M059J (cell line): ENCODE data around the gene FER1L5. TPM values are rescaled to one million over a fixed set of nuclear protein-coding genes. Genes with fewer than 3 reads are reported as not detected.
A peak's percentile ranks its signal among the peaks of the same experiment; 100 is the strongest.

Experiments used
- DNase-seq: peaks from one replicate; pipeline ENCODE4 v3.0.0-alpha.2; 2012; ENCODE audit warnings: low read depth
- total RNA-seq: library from RNA; depleted of rRNA; stranded (reverse); fragments of >200 nt; shearing (Covaris generic); gene quantifications from 2 replicates; pipeline ENCODE4 v1.2.3, GENCODE V29; 2014; rRNA removed

Gene FER1L5
- total RNA-seq, 1 experiment from 2014 or later: 0.39 TPM

GRCh38 chr2:96739633-96740428 lies 97.3 kb downstream of the FER1L5 start, which contains the start of gene LMAN2L:
Gene LMAN2L (minus strand): TSS chr2:96740064. CDS start chr2:96740040, 24 bp downstream.
- DNase-seq: peak; percentile 97

- peak; percentile 31 for DNase-seq
Measured at GRCh38 chr2:96747061-96747617, 104.6 kb downstream of the FER1L5 start.

GRCh38 chr2:96751800-96752199 lies 109.2 kb downstream of the FER1L5 start:
- peak; percentile 14 for DNase-seq

GRCh38 chr2:96753661-96754282 lies 111.2 kb downstream of the FER1L5 start:
- no peak for DNase-seq

GRCh38 chr2:96754317-96754716 lies 111.8 kb downstream of the FER1L5 start:
- no peak for DNase-seq

Other genes with a start within 250 kb of the FER1L5 start
- gene NEURL3, start 137.4 kb upstream of the FER1L5 start, total RNA-seq: 0.59 and 1.1 TPM in 2 replicates
- gene ARID5A, start 106.0 kb upstream of the FER1L5 start, total RNA-seq: 7.0 and 15.1 TPM in 2 replicates
- gene KANSL3, start 4.5 kb upstream of the FER1L5 start, total RNA-seq: 28.9 and 45.2 TPM in 2 replicates
- gene LMAN2L, start 97.3 kb downstream of the FER1L5 start, total RNA-seq: 53.1 and 65.3 TPM in 2 replicates
- 5.2 and 14.6 TPM in 2 replicates for gene CNNM4, start 118.1 kb downstream of the FER1L5 start, total RNA-seq
- 5.9 and 6.1 TPM in 2 replicates for gene CNNM3, start 173.5 kb downstream of the FER1L5 start, total RNA-seq
- gene ANKRD23, start 201.3 kb downstream of the FER1L5 start, total RNA-seq: 0.20 TPM in 1 of 2 replicates, not detected in the other
- gene ANKRD39, start 215.3 kb downstream of the FER1L5 start, total RNA-seq: 7.2 and 11.9 TPM in 2 replicates
- 6.5 and 14.2 TPM in 2 replicates for gene SEMA4C, start 227.3 kb downstream of the FER1L5 start, total RNA-seq